Measurements from ENCODE around the gene CFB. TPM values are rescaled to one million over a fixed set of nuclear protein-coding genes. Genes with fewer than 3 reads are reported as not detected.
A peak's percentile ranks its signal among the peaks of the same experiment; 100 is the strongest.

CFB gene
- total and polyA plus RNA-seq, 2 of the 13 experiments (the other 11 are each of a cell fraction or from before 2014, with no cell fraction given), result 171 to 513 TPM

- TF ChIP-seq SKI (IDR thresholded peaks at IDR 0.05; ENCODE audit: partially characterized antibody), result peak; percentile 78
- TF ChIP-seq MIXL1 (CRISPR knock-in tag; IDR thresholded peaks at IDR 0.05), result peak; percentile 95
- TF ChIP-seq MIER3 (CRISPR knock-in tag; IDR thresholded peaks at IDR 0.05; ENCODE audit: borderline replicate concordance), result peak; percentile 65; the same call in 1 of the 2 replicates
- TF ChIP-seq ZNF572 (CRISPR knock-in tag; IDR thresholded peaks at IDR 0.05), result peak; percentile 70; the same call in 1 of the 2 replicates
- TF ChIP-seq MEF2D (CRISPR knock-in tag; IDR thresholded peaks at IDR 0.05), result peak; percentile 86
- peak; percentile 94 for TF ChIP-seq XRCC5 (optimal IDR thresholded peaks at IDR 0.05; ENCODE audit: low read length)
- TF ChIP-seq, protein P1, sequence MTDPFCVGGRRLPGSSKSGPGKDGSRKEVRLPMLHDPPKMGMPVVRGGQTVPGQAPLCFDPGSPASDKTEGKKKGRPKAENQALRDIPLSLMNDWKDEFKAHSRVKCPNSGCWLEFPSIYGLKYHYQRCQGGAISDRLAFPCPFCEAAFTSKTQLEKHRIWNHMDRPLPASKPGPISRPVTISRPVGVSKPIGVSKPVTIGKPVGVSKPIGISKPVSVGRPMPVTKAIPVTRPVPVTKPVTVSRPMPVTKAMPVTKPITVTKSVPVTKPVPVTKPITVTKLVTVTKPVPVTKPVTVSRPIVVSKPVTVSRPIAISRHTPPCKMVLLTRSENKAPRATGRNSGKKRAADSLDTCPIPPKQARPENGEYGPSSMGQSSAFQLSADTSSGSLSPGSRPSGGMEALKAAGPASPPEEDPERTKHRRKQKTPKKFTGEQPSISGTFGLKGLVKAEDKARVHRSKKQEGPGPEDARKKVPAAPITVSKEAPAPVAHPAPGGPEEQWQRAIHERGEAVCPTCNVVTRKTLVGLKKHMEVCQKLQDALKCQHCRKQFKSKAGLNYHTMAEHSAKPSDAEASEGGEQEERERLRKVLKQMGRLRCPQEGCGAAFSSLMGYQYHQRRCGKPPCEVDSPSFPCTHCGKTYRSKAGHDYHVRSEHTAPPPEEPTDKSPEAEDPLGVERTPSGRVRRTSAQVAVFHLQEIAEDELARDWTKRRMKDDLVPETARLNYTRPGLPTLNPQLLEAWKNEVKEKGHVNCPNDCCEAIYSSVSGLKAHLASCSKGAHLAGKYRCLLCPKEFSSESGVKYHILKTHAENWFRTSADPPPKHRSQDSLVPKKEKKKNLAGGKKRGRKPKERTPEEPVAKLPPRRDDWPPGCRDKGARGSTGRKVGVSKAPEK (CRISPR knock-in tag; IDR thresholded peaks at IDR 0.05; ENCODE audit: borderline replicate concordance), result no peak
- TF ChIP-seq ZBTB38 (CRISPR knock-in tag; IDR thresholded peaks at IDR 0.05), result peak; percentile 66; the same call in 1 of the 2 replicates
- peak; percentile 95 for TF ChIP-seq ETV5 (CRISPR knock-in tag; IDR thresholded peaks at IDR 0.05; ENCODE audit: borderline replicate concordance)
- TF ChIP-seq NFE2L1 (CRISPR knock-in tag; IDR thresholded peaks at IDR 0.05; ENCODE audit: borderline replicate concordance), result no peak
- TF ChIP-seq RBFOX2 (IDR thresholded peaks at IDR 0.05; ENCODE audit: low read depth, low read length), result peak; percentile 68
- TF ChIP-seq PHF21A (CRISPR knock-in tag; IDR thresholded peaks at IDR 0.05), result peak; percentile 98
- TF ChIP-seq ZNF777 (CRISPR knock-in tag; IDR thresholded peaks at IDR 0.05), result peak; percentile 34; the same call in 1 of the 2 replicates
- TF ChIP-seq, protein P2, sequence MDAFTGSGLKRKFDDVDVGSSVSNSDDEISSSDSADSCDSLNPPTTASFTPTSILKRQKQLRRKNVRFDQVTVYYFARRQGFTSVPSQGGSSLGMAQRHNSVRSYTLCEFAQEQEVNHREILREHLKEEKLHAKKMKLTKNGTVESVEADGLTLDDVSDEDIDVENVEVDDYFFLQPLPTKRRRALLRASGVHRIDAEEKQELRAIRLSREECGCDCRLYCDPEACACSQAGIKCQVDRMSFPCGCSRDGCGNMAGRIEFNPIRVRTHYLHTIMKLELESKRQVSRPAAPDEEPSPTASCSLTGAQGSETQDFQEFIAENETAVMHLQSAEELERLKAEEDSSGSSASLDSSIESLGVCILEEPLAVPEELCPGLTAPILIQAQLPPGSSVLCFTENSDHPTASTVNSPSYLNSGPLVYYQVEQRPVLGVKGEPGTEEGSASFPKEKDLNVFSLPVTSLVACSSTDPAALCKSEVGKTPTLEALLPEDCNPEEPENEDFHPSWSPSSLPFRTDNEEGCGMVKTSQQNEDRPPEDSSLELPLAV (CRISPR knock-in tag; conservative IDR thresholded peaks at IDR 0.05; ENCODE audit: low read depth), result no peak
- peak; percentile 64 for TF ChIP-seq AKAP8 (CRISPR knock-in tag; IDR thresholded peaks at IDR 0.05)
- TF ChIP-seq ZNF468 (CRISPR knock-in tag; IDR thresholded peaks at IDR 0.05), result peak; percentile 36; the same call in 1 of the 2 replicates
- peak; percentile 73 for TF ChIP-seq ZNF574 (CRISPR knock-in tag; IDR thresholded peaks at IDR 0.05)
- peak; percentile 96 for TF ChIP-seq ZGPAT (CRISPR knock-in tag; IDR thresholded peaks at IDR 0.05)
- no peak for TF ChIP-seq ZNF180 (CRISPR knock-in tag; IDR thresholded peaks at IDR 0.05; ENCODE audit: borderline replicate concordance, low read depth)
- TF ChIP-seq PAF1 (CRISPR knock-in tag; IDR thresholded peaks at IDR 0.05), result peak; percentile 65
- TF ChIP-seq CBFB (CRISPR knock-in tag; IDR thresholded peaks at IDR 0.05), result peak; percentile 42
- peak; percentile 69; the same call in 1 of the 2 replicates for TF ChIP-seq ZSCAN9 (CRISPR knock-in tag; IDR thresholded peaks at IDR 0.05; ENCODE audit: borderline replicate concordance)
Observed at GRCh38 chr6:31945507-31946369, at the start of gene CFB (continued).
